Neural progenitor cell (in vitro differentiated cells): Measurements from ENCODE around the gene ANKRD39. TPM values are rescaled to one million over a fixed set of nuclear protein-coding genes. Genes with fewer than 3 reads are reported as not detected.

ENCODE experiments used
- DNase-seq: peaks from one replicate; pipeline ENCODE4 v3.0.0-alpha.2; 2016; ENCODE audit warnings: low spot score
- H2AFZ ChIP-seq: fragments of 200-600 bp; sonication (generic); replicated peaks from 2 replicates; pipeline ENCODE4 v1.6.1; 2016; ENCODE audit warnings: antibody characterized with exemption
- H3F3A ChIP-seq: fragments of 200-600 bp; sonication (generic); 2 replicates; pipeline ENCODE4 v1.6.1; 2016; ENCODE audit warnings: antibody characterized with exemption, low read depth
- H3K27ac ChIP-seq: fragments of 200-600 bp; sonication (generic); 2 replicates; pipeline ENCODE4 v1.5.1; 2016; ENCODE audit warnings: mild to moderate bottlenecking
- H3K27me3 ChIP-seq: fragments of 200-600 bp; sonication (generic); 2 replicates; pipeline ENCODE4 v1.6.1; 2016; ENCODE audit warnings: mild to moderate bottlenecking, moderate library complexity
- H3K36me3 ChIP-seq: fragments of 200-600 bp; sonication (generic); 2 replicates; pipeline ENCODE4 v1.5.1; 2016
- H3K4me1 ChIP-seq: fragments of 200-600 bp; sonication (generic); 2 replicates; pipeline ENCODE4 v1.6.1; 2016; ENCODE audit warnings: mixed run types
- H3K4me2 ChIP-seq: fragments of 200-600 bp; sonication (generic); 2 replicates; pipeline ENCODE4 v1.6.1; 2016
- H3K4me3 ChIP-seq: fragments of 200-600 bp; sonication (generic); 2 replicates; pipeline ENCODE4 v1.5.1; 2016
- H3K79me2 ChIP-seq: fragments of 200-600 bp; sonication (generic); 2 replicates; pipeline ENCODE4 v1.6.1; 2016; ENCODE audit warnings: low read depth
- H3K9ac ChIP-seq: fragments of 200-600 bp; sonication (generic); 2 replicates; pipeline ENCODE4 v1.6.1; 2016
- H3K9me3 ChIP-seq: fragments of 200-600 bp; sonication (generic); 2 replicates; pipeline ENCODE4 v1.5.1; 2016; ENCODE audit warnings: low read depth
- H4K20me1 ChIP-seq: fragments of 200-600 bp; sonication (generic); 2 replicates; pipeline ENCODE4 v1.6.1; 2016; ENCODE audit warnings: low read depth
- H3K27ac Mint-ChIP-seq: 3 replicates; pipeline ENCODE4 v1.8.0; 2021; ENCODE audit warnings: mixed read lengths
- H3K27me3 Mint-ChIP-seq: 2 replicates; pipeline ENCODE4 v1.8.0; 2022; ENCODE audit warnings: low read depth, mild to moderate bottlenecking, inconsistent platforms, moderate library complexity, mixed read lengths; ENCODE audit not compliant: insufficient read depth
- H3K36me3 Mint-ChIP-seq: 3 replicates; pipeline ENCODE4 v1.8.0; 2021; ENCODE audit warnings: mixed read lengths
- H3K4me1 Mint-ChIP-seq: 3 replicates; pipeline ENCODE4 v1.8.0; 2021; ENCODE audit warnings: mixed read lengths
- H3K4me3 Mint-ChIP-seq: 3 replicates; pipeline ENCODE4 v1.8.0; 2021; ENCODE audit warnings: mild to moderate bottlenecking, moderate library complexity, mixed read lengths
- H3K9me3 Mint-ChIP-seq: 3 replicates; pipeline ENCODE4 v1.8.0; 2020; ENCODE audit warnings: mixed read lengths
- EZH2 ChIP-seq: fragments of 200-600 bp; sonication (generic); IDR thresholded peaks from 2 replicates; pipeline ENCODE4 v1.6.1; 2017; ENCODE audit warnings: antibody characterized with exemption, mild to moderate bottlenecking, moderate library complexity
- EZH2phosphoT487 ChIP-seq: fragments of 200-600 bp; sonication (generic); IDR thresholded peaks from 2 replicates; pipeline ENCODE4 v1.6.1; 2017; ENCODE audit warnings: antibody characterized with exemption
- total RNA-seq: library from RNA; depleted of rRNA; stranded (reverse); fragments of >200 nt; gene quantifications from 2 replicates; pipeline ENCODE4 v1.2.3, GENCODE V29; 2015; ENCODE audit warnings: low replicate concordance
- TF ChIP-seq, protein P1 (sequence below): fragments of 200-600 bp; sonication (generic); IDR thresholded peaks from 2 replicates; pipeline ENCODE4 v1.5.1; 2017; ENCODE audit warnings: antibody characterized with exemption, mild to moderate bottlenecking

ANKRD39 gene
- total RNA-seq, 1 donor from 2014 or later, result 4.0 TPM

DNA sequence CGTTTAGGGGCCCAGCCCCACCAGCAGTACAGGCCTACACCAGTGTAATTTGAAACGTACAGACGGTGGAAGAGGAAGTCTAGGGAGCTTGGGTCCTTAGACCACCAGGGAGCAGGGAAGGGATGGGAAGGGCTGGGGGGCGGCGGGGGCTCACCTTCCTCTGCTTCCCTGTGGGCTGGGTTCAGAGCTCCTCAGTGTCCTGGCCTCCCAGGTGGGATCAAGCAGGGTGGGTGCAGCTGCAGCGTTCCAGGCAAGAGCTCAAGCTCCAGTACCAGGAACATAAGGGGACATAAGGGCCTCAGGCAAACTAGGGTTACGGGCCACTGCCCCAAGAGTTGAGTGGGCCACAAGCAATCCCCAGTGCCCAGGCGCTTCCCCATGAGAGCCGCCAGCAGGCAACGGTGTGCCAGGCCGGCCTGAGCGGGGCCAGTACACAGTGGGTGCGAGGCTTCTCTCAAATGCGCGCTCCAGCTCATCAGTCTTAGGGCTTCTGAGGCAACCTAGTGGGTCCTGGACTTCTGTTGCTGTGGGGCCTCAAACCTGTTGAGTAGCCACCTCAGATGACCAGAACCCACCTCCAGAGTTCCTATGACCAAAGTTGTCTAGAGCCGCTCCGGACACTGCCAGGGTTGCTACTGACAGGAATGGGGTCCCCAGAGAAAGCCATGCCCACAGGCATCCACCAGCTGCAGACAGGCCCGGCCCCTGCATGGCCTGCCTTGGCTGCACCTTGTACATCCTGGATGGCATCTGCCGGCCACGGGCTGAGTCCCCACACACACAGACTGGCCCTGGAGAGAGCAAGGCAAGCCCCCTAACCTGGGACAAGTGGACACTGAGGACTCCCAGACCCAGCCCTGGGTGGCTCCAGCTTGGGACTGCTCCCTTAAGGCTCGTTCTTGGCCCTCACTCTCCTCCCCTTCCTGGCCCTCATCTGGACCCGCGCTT is 19.2 kb downstream of the ANKRD39 start:
- no peaks in the 10 kb centered on the region for H4K20me1 ChIP-seq
- no peak for DNase-seq
- H3K79me2 ChIP-seq, result no peaks in the 10 kb centered on the region
- no peak overlapping the region for H3K27ac ChIP-seq
- no peak for TF ChIP-seq EZH2phosphoT487
- TF ChIP-seq, protein P1, sequence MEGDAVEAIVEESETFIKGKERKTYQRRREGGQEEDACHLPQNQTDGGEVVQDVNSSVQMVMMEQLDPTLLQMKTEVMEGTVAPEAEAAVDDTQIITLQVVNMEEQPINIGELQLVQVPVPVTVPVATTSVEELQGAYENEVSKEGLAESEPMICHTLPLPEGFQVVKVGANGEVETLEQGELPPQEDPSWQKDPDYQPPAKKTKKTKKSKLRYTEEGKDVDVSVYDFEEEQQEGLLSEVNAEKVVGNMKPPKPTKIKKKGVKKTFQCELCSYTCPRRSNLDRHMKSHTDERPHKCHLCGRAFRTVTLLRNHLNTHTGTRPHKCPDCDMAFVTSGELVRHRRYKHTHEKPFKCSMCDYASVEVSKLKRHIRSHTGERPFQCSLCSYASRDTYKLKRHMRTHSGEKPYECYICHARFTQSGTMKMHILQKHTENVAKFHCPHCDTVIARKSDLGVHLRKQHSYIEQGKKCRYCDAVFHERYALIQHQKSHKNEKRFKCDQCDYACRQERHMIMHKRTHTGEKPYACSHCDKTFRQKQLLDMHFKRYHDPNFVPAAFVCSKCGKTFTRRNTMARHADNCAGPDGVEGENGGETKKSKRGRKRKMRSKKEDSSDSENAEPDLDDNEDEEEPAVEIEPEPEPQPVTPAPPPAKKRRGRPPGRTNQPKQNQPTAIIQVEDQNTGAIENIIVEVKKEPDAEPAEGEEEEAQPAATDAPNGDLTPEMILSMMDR, result no peak
- H3K4me1 ChIP-seq, result peaks cover 8% of the 10 kb centered on the region
- no peaks in the 10 kb centered on the region for H3K9me3 ChIP-seq
- Mint-ChIP-seq H3K4me1 (peaks cover 14% of the 10 kb centered on the region), H3K9me3 (no peaks in the 10 kb centered on the region), H3K27ac (no peak overlapping the region), H3K4me3 (no peak overlapping the region), H3K27me3 (peaks cover 10% of the 10 kb centered on the region), H3K36me3 (peaks cover 17% of the 10 kb centered on the region)
- no peak overlapping the region for H2AFZ ChIP-seq
- no peak overlapping the region for H3K4me3 ChIP-seq
- no peak overlapping the region for H3K4me2 ChIP-seq
- H3F3A ChIP-seq, result peaks cover 8% of the 10 kb centered on the region
- H3K36me3 ChIP-seq, result no peaks in the 10 kb centered on the region
- no peak overlapping the region for H3K9ac ChIP-seq
- no peaks in the 10 kb centered on the region for H3K27me3 ChIP-seq

DNA sequence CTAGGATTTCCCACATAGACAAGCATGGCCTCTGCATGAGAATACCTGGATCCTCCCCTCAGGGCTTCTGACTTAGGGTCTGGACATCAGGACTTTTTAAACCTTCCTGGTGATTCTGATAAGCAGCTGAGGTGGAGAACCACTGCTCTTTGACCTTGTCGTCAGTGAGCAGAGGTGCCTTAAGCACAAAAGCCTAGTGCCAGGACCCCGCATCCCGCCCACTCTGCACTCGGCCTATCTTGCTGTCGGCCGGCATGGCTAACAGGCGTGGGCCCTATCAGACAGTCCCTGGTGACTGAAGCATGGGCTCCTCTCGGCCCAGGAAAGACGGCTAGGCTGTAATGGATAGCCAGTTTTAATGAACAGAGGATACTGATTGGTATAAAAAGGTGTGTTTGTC is 20.2 kb downstream of the ANKRD39 start:
- no peak overlapping the region for H3K4me3 Mint-ChIP-seq
- H4K20me1 ChIP-seq, result peaks cover 7% of the 10 kb centered on the region
- no peak overlapping the region for H3K27ac ChIP-seq
- H3K27me3 ChIP-seq, result no peaks in the 10 kb centered on the region
- H3K4me2 ChIP-seq, result no peak overlapping the region
- H3K79me2 ChIP-seq, result no peaks in the 10 kb centered on the region
- no peak for TF ChIP-seq EZH2phosphoT487
- TF ChIP-seq, protein P1, result no peak
- no peak for TF ChIP-seq EZH2
- no peak overlapping the region for H3K4me3 ChIP-seq
- peaks cover 18% of the 10 kb centered on the region for H3K4me1 ChIP-seq
- H2AFZ ChIP-seq, result no peak overlapping the region
- H3K36me3 Mint-ChIP-seq, result peaks cover 17% of the 10 kb centered on the region
- H3F3A ChIP-seq, result peaks cover 15% of the 10 kb centered on the region
- H3K27me3 Mint-ChIP-seq, result peaks cover 4% of the 10 kb centered on the region
- no peak overlapping the region for H3K9ac ChIP-seq
- no peaks in the 10 kb centered on the region for H3K36me3 ChIP-seq
- no peak for DNase-seq
- H3K27ac Mint-ChIP-seq, result no peak overlapping the region
- peaks cover 20% of the 10 kb centered on the region for H3K4me1 Mint-ChIP-seq
- H3K9me3 Mint-ChIP-seq, result no peaks in the 10 kb centered on the region
- H3K9me3 ChIP-seq, result no peaks in the 10 kb centered on the region

DNA sequence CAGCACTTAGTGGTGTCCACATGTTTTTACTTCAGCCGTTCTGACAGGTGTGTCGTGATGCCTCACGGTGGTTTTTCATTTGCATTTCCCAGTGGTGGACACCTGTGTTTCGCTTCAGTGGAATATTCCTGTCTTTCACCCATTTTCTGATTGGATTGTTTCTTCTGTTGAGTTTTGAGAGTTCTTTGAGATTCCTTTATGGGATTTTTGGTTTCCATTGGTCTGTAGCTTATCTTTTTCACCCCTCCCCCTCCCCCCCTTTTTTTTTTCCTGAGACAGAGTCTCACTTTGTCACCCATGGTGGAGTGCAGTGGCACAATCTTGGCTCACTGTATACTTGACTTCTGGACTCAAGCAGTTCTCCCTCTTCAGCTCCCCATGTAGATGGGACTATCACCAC is 22.0 kb downstream of the ANKRD39 start:
- Histone ChIP-seq H3K79me2 (no peaks in the 10 kb centered on the region), H3K27ac (no peak overlapping the region), H3K9me3 (no peaks in the 10 kb centered on the region), H4K20me1 (peaks cover 23% of the 10 kb centered on the region), H2AFZ (no peak overlapping the region), H3K9ac (no peak overlapping the region), H3K4me2 (no peak overlapping the region), H3K27me3 (no peaks in the 10 kb centered on the region), H3K36me3 (no peaks in the 10 kb centered on the region), H3K4me3 (no peak overlapping the region), H3F3A (peaks cover 26% of the 10 kb centered on the region), H3K4me1 (peaks cover 20% of the 10 kb centered on the region)
- DNase-seq, result no peak
- H3K27me3 Mint-ChIP-seq, result peaks cover 5% of the 10 kb centered on the region
- H3K9me3 Mint-ChIP-seq, result no peaks in the 10 kb centered on the region
- H3K4me3 Mint-ChIP-seq, result no peak overlapping the region
- H3K27ac Mint-ChIP-seq, result no peak overlapping the region
- H3K4me1 Mint-ChIP-seq, result peaks cover 22% of the 10 kb centered on the region
- TF ChIP-seq EZH2 (no peak), EZH2phosphoT487 (no peak)
- TF ChIP-seq, protein P1, result no peak
- H3K36me3 Mint-ChIP-seq, result peaks cover 20% of the 10 kb centered on the region
